Stomach smooth muscle (tissue), 2 donors: ENCODE measurements around the gene CLSTN2.

Experiments used
- H3K27ac ChIP-seq: one replicate; pipeline ENCODE4 v1.7.0; 2013; ENCODE audit warnings: mild to moderate bottlenecking, low read length, inconsistent platforms
- H3K27me3 ChIP-seq, 2 donors: one replicate each; pipeline ENCODE4 v1.7.0; 2013; ENCODE audit warnings: low read length in 2 of 2; ENCODE audit not compliant: insufficient read depth in 2 of 2, control insufficient read depth in 1 of 2
- H3K36me3 ChIP-seq, 2 donors: one replicate each; pipeline ENCODE4 v1.7.0; 2013; ENCODE audit warnings: low read length in 2 of 2; ENCODE audit not compliant: control insufficient read depth in 2 of 2, insufficient read depth in 2 of 2
- H3K4me1 ChIP-seq: one replicate; pipeline ENCODE4 v1.7.0; 2013; ENCODE audit warnings: low read length; ENCODE audit not compliant: control insufficient read depth, insufficient read depth
- H3K4me3 ChIP-seq, 2 donors: one replicate each; pipeline ENCODE4 v1.7.0; 2013; ENCODE audit warnings: low read length in 2 of 2
- H3K9ac ChIP-seq, 2 donors: one replicate each; pipeline ENCODE4 v1.7.0; 2013; ENCODE audit warnings: low read length in 2 of 2, mild to moderate bottlenecking in 1 of 2
- H3K9me3 ChIP-seq, 2 donors: one replicate each; pipeline ENCODE4 v1.7.0; 2013; ENCODE audit warnings: low read length in 2 of 2; ENCODE audit not compliant: control insufficient read depth in 2 of 2
- donor health status: healthy.
- donor health status: Pancreatic carcinoma.

CLSTN2 gene

DNA sequence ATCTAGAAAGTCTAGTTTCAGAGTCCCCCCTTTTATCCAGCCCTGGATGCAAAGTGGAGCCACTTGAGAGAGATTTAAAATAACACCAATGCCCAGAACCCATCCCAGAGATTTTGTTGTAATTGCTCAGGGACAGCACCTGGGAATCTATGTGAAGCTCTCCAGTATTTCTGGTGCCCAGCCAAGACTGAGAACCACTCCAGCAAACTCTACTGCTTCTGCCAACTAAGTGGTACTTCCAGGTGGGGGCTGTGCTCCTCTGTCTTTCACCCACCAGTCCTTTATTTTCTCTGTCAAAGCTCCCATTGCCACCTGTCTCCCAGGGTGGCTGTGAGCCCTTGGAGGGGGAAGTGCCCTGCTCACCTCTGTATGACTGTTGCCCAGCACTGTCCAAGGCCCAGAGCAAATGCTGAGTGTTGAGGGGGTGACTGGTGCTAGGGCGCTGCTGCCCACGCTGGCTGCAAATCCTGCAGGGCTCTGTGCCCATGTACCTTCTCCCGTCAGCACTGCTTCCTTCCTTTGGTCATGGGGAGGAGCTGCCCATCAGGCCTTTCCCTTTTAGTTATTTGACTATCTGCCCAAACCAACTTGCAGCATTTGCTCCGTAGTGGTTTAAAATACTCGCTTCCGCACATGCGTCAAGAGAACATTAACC lies 9.4 kb downstream of the CLSTN2 start:
- H3K27ac ChIP-seq, result no peak overlapping the region
- H3K27me3 ChIP-seq, result peaks cover 4 to 15% of the 10 kb centered on the region in 2 donors
- no peak overlapping the region for H3K4me3 ChIP-seq
- no peaks in the 10 kb centered on the region for H3K36me3 ChIP-seq
- H3K9ac ChIP-seq, result no peak overlapping the region
- peaks cover 0 to 5% of the 10 kb centered on the region in 2 donors for H3K9me3 ChIP-seq
- H3K4me1 ChIP-seq, result no peaks in the 10 kb centered on the region

- H3K27me3 ChIP-seq, result peaks cover 4 to 11% of the 10 kb centered on the region in 2 donors
- no peak overlapping the region for H3K4me3 ChIP-seq
- H3K27ac ChIP-seq, result no peak overlapping the region
- no peak overlapping the region for H3K9ac ChIP-seq
- no peaks in the 10 kb centered on the region for H3K4me1 ChIP-seq
- H3K9me3 ChIP-seq, result peaks cover 0 to 5% of the 10 kb centered on the region in 2 donors
- no peaks in the 10 kb centered on the region for H3K36me3 ChIP-seq
These were observed 10.4 kb downstream of the CLSTN2 start for GRCh38 chr3:139945386-139945785.

- Histone ChIP-seq H3K9ac (no peak overlapping the region), H3K27me3 (peaks cover 4 to 10% of the 10 kb centered on the region in 2 donors), H3K4me3 (no peak overlapping the region), H3K4me1 (no peaks in the 10 kb centered on the region), H3K27ac (no peak overlapping the region), H3K36me3 (no peaks in the 10 kb centered on the region), H3K9me3 (peaks cover 0 to 5% of the 10 kb centered on the region in 2 donors)
These were observed 11.0 kb downstream of the CLSTN2 start for GRCh38 chr3:139945942-139946341.

DNA sequence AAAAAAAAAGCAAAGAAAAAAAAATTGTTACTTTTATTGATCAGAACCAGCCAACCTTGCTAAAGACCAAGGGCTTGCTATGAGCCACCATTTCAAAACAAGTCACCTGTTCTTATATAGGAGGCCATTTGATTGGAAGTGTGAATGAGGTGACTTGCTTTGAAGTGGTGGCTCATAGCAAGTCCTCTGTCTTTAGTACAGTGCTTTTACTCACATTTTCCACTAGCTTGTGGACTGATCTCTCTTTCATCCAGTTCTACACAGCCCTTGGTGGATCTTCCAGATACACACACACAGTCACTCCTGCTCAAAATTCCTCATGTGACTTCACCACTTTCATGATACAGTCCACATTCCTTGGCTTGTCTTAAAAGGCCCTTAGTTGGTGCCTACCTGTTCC lies 13.5 kb downstream of the CLSTN2 start:
- no peak overlapping the region for H3K27ac ChIP-seq
- H3K27me3 ChIP-seq, result no peaks in the 10 kb centered on the region
- no peaks in the 10 kb centered on the region for H3K4me1 ChIP-seq
- H3K9me3 ChIP-seq, result peaks cover 0 to 5% of the 10 kb centered on the region in 2 donors
- no peaks in the 10 kb centered on the region for H3K36me3 ChIP-seq
- H3K9ac ChIP-seq, result no peak overlapping the region
- H3K4me3 ChIP-seq, result no peak overlapping the region

DNA sequence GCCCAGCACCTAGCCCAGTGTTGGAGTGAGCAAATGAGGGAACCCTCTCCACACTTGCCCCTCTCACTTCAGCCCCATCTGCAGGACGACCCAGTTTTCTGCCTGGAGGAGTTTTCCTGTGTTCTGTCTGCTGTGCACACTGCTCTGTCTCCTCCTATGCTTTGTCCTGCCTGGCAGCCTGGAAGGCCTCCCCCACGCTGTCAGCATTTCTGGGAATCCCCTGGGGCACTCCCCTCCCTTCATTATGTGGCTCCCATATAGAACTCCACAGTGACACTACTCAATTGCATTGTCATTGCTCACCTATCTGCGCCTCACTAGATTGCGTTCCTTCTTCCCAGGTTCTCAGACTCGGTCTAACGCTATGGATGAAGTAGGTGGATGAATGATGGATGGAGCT lies 13.9 kb downstream of the CLSTN2 start:
- Histone ChIP-seq H3K9me3 (peaks cover 0 to 5% of the 10 kb centered on the region in 2 donors), H3K9ac (no peak overlapping the region), H3K27ac (no peak overlapping the region), H3K4me1 (no peaks in the 10 kb centered on the region), H3K27me3 (no peaks in the 10 kb centered on the region), H3K36me3 (no peaks in the 10 kb centered on the region), H3K4me3 (no peak overlapping the region)

DNA sequence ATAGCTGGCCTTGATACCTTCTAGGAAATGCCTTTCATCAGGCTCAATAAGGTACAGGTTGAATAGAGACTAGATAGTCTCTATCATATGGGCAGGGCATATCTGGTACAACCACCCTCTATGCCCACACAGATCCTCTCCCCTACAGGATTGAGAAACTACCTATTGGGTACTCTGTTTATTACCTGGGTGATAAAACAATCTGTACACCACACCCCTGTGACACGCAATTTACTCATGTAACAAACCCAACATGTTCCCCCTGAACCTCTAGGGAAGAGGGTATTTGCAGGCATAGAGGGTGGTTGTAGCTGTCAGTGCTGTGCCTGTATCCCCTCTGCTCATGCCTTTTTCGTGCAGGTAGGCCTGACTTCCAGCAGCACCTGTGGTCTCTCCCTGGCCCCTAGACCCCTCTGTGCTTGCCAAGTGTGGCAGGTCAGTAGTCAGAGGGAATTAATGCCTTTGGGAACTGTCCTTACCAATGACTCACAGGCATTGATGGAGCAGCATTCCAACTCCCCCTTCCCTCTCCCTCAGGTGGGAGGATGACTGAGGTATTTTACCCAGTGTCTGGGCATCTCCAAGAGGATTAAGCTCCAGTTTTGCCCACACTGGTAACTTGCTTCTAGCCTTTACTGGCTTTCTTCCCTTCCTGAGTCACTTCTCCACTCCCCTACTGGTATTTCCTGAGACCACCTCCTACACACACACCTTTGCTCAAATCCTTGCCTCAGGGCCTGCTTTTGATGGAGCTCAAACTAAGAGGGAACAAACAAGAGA lies 18.3 kb downstream of the CLSTN2 start:
- H3K4me3 ChIP-seq, result no peak overlapping the region
- H3K36me3 ChIP-seq, result no peaks in the 10 kb centered on the region

GRCh38 chr3:139954146-139954860 lies 19.3 kb downstream of the CLSTN2 start:
- Histone ChIP-seq H3K36me3 (no peaks in the 10 kb centered on the region), H3K27ac (no peak overlapping the region), H3K4me1 (no peaks in the 10 kb centered on the region), H3K4me3 (no peak overlapping the region), H3K9ac (no peak overlapping the region), H3K27me3 (peaks cover 0 to 3% of the 10 kb centered on the region in 2 donors), H3K9me3 (no peaks in the 10 kb centered on the region)

More for the DNA sequence above, 18.3 kb downstream of the CLSTN2 start:
- no peaks in the 10 kb centered on the region for H3K4me1 ChIP-seq
- no peaks in the 10 kb centered on the region for H3K9me3 ChIP-seq
- H3K27ac ChIP-seq, result no peak overlapping the region
- H3K9ac ChIP-seq, result no peak overlapping the region
- peaks cover 0 to 3% of the 10 kb centered on the region in 2 donors for H3K27me3 ChIP-seq

- Histone ChIP-seq H3K9ac (no peak overlapping the region), H3K4me3 (no peak overlapping the region), H3K9me3 (no peaks in the 10 kb centered on the region), H3K27me3 (peaks cover 0 to 3% of the 10 kb centered on the region in 2 donors), H3K4me1 (no peaks in the 10 kb centered on the region), H3K36me3 (no peaks in the 10 kb centered on the region), H3K27ac (no peak overlapping the region)
These were observed 22.9 kb downstream of the CLSTN2 start for GRCh38 chr3:139957844-139958243.

DNA sequence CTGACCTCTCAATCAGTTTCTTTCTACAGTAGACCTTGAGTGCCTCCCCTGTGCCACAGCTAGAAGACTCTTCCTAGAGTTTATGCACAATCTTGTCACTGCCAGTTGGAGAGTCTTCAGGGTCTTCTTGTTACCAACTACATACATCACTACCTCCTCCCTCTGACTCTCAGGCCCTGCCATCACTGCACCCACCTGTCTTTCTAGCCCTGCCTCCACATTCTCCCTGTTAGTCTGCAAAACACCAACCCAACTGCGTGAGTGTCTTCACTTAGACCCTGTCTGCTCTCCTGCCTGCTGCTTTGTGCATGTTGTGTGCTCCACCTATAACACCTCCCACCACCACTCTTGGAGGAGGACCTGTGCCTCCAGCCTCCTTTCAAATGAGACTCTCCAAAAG lies 34.4 kb downstream of the CLSTN2 start:
- H3K9ac ChIP-seq, result no peak overlapping the region

DNA sequence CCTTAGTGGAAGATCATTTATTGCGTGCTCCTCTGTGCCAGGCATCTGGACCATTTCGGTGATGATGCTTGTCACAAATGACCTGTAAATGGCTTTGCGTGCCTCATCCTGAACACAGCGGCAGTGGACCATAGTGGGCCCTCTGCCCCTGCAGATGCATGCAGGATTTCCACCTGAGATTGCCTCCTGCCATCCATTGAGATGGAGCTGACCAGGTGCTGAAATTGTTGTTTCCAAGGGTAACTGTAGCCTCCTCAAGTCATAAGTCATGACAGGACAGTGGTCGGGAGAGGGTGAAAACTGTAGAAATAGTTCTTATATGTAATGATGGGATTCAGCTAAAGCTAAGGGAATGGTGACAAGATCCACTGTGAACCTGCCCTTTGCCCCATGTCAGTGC lies 35.5 kb downstream of the CLSTN2 start:
- Histone ChIP-seq H3K4me1 (no peaks in the 10 kb centered on the region), H3K9ac (no peak overlapping the region), H3K4me3 (no peak overlapping the region), H3K9me3 (no peaks in the 10 kb centered on the region), H3K27me3 (peaks cover 0 to 2% of the 10 kb centered on the region in 2 donors), H3K36me3 (no peaks in the 10 kb centered on the region), H3K27ac (no peak overlapping the region)

More for the DNA sequence above, 34.4 kb downstream of the CLSTN2 start:
- H3K36me3 ChIP-seq, result no peaks in the 10 kb centered on the region
- no peaks in the 10 kb centered on the region for H3K4me1 ChIP-seq
- peaks cover 0 to 2% of the 10 kb centered on the region in 2 donors for H3K27me3 ChIP-seq
- H3K27ac ChIP-seq, result no peak overlapping the region
- H3K4me3 ChIP-seq, result no peak overlapping the region
- no peaks in the 10 kb centered on the region for H3K9me3 ChIP-seq
